GM18508 (cell line): ENCODE results near the gene TPST1.
"Not testable (repeated sequence)": the region's sequence is repeated elsewhere in the genome, so short reads cannot be mapped to it uniquely, and the experiment has no call there.

Experiments
- ATAC-seq: cut with Tn5 transposase; IDR thresholded peaks from one replicate; pipeline ENCODE4 v1.9.1; 2021; ENCODE audit warnings: moderate number of reproducible peaks; ENCODE audit not compliant: insufficient read depth, unreplicated experiment

Gene TPST1

GRCh38 chr7:66374141-66374840, 169.2 kb downstream of the TPST1 start:
- ATAC-seq: not testable (repeated sequence)

- ATAC-seq: no peak
Measured at GRCh38 chr7:66376264-66376945, 171.3 kb downstream of the TPST1 start.

GRCh38 chr7:66377045-66377444, 171.9 kb downstream of the TPST1 start:
- no peak for ATAC-seq

- ATAC-seq: no peak
Measured at GRCh38 chr7:66377714-66378113, 172.6 kb downstream of the TPST1 start.

- no peak for ATAC-seq
Measured at GRCh38 chr7:66379542-66380160, 174.5 kb downstream of the TPST1 start.

GRCh38 chr7:66380272-66380888, 175.2 kb downstream of the TPST1 start:
- ATAC-seq: no peak

GRCh38 chr7:66382182-66382923, 177.2 kb downstream of the TPST1 start:
- ATAC-seq: not testable (repeated sequence)

- not testable (repeated sequence) for ATAC-seq
Measured at GRCh38 chr7:66385191-66385905, 180.2 kb downstream of the TPST1 start.

GRCh38 chr7:66395128-66395571, 190.0 kb downstream of the TPST1 start:
- not testable (repeated sequence) for ATAC-seq

GRCh38 chr7:66396052-66396451, 190.9 kb downstream of the TPST1 start:
- not testable (repeated sequence) for ATAC-seq

GRCh38 chr7:66398841-66399240, 193.7 kb downstream of the TPST1 start:
- not testable (repeated sequence) for ATAC-seq

- no peak for ATAC-seq
Measured at GRCh38 chr7:66399566-66399965, 194.4 kb downstream of the TPST1 start.

- ATAC-seq: no peak
Measured at GRCh38 chr7:66400400-66400799, 195.3 kb downstream of the TPST1 start.

GRCh38 chr7:66401126-66401525, 196.0 kb downstream of the TPST1 start:
- not testable (repeated sequence) for ATAC-seq

GRCh38 chr7:66401932-66402331, 196.8 kb downstream of the TPST1 start:
- ATAC-seq: not testable (repeated sequence)

GRCh38 chr7:66403564-66403963, 198.4 kb downstream of the TPST1 start:
- no peak for ATAC-seq

- no peak for ATAC-seq
Measured at GRCh38 chr7:66409493-66409892, 204.4 kb downstream of the TPST1 start.
